Ishikawa (cell line): ENCODE measurements around the gene SLC10A4.

Source experiments
- CEBPB ChIP-seq: IDR thresholded peaks from 2 replicates; pipeline ENCODE4 v1.6.1; 2012
- CREB1 ChIP-seq: IDR thresholded peaks from 2 replicates; pipeline ENCODE4 v1.6.1; 2012; ENCODE audit warnings: low read depth
- EGR1 ChIP-seq: IDR thresholded peaks from 2 replicates; pipeline ENCODE4 v1.6.1; 2012
- EP300 ChIP-seq: IDR thresholded peaks from 2 replicates; pipeline ENCODE4 v1.6.1; 2012; ENCODE audit warnings: borderline replicate concordance
- FOXM1 ChIP-seq: IDR thresholded peaks from 2 replicates; pipeline ENCODE4 v1.6.1; 2012; ENCODE audit warnings: low read depth, borderline replicate concordance
- MAX ChIP-seq: IDR thresholded peaks from 2 replicates; pipeline ENCODE4 v1.6.1; 2012
- NFIC ChIP-seq: IDR thresholded peaks from 2 replicates; pipeline ENCODE4 v1.6.1; 2012
- RAD21 ChIP-seq: IDR thresholded peaks from 2 replicates; pipeline ENCODE4 v1.6.1; 2012; ENCODE audit warnings: low read depth
- REST ChIP-seq: IDR thresholded peaks from 2 replicates; pipeline ENCODE4 v1.6.1; 2012; ENCODE audit warnings: low read depth, mild to moderate bottlenecking
- TAF1 ChIP-seq: IDR thresholded peaks from 2 replicates; pipeline ENCODE4 v1.6.1; 2012; ENCODE audit warnings: low read depth, mild to moderate bottlenecking
- TCF12 ChIP-seq: IDR thresholded peaks from 2 replicates; pipeline ENCODE4 v1.6.1; 2012; ENCODE audit warnings: low read depth
- TEAD4 ChIP-seq: IDR thresholded peaks from 2 replicates; pipeline ENCODE4 v1.6.1; 2012
- USF1 ChIP-seq: IDR thresholded peaks from 2 replicates; pipeline ENCODE4 v1.6.1; 2012
- YY1 ChIP-seq: IDR thresholded peaks from 2 replicates; pipeline ENCODE4 v1.6.1; 2012; ENCODE audit warnings: low read depth
- ZBTB7A ChIP-seq: IDR thresholded peaks from 2 replicates; pipeline ENCODE4 v1.6.1; 2012; ENCODE audit warnings: low read depth

The SLC10A4 gene

GRCh38 chr4:48490680-48491513 is 7.8 kb downstream of the SLC10A4 start:
- no peak for TF ChIP-seq RAD21
- no peak for TF ChIP-seq ZBTB7A
- TF ChIP-seq EP300, result no peak
- no peak for TF ChIP-seq YY1
- TF ChIP-seq TEAD4, result no peak
- TF ChIP-seq TAF1, result no peak
- no peak for TF ChIP-seq CEBPB
- no peak for TF ChIP-seq EGR1
- TF ChIP-seq FOXM1, result no peak
- no peak for TF ChIP-seq CREB1
- TF ChIP-seq REST, result no peak
- no peak for TF ChIP-seq TCF12
- TF ChIP-seq NFIC, result no peak
- no peak for TF ChIP-seq USF1
- no peak for TF ChIP-seq MAX

- TF ChIP-seq MAX (no peak), REST (no peak), RAD21 (no peak), EP300 (no peak), TEAD4 (no peak), CREB1 (no peak), NFIC (no peak)
Observed at GRCh38 chr4:48491514-48492176, 8.5 kb downstream of the SLC10A4 start.

GRCh38 chr4:48493452-48494100 is 10.4 kb downstream of the SLC10A4 start:
- no peak for TF ChIP-seq TAF1
- TF ChIP-seq USF1, result no peak
- no peak for TF ChIP-seq ZBTB7A
- no peak for TF ChIP-seq FOXM1
- no peak for TF ChIP-seq NFIC
- no peak for TF ChIP-seq REST
- TF ChIP-seq EGR1, result no peak
- no peak for TF ChIP-seq EP300
- TF ChIP-seq RAD21, result no peak
- no peak for TF ChIP-seq YY1
- TF ChIP-seq TCF12, result no peak
- TF ChIP-seq TEAD4, result no peak
- TF ChIP-seq CREB1, result no peak
- TF ChIP-seq CEBPB, result no peak
- TF ChIP-seq MAX, result no peak

- TF ChIP-seq EGR1, result no peak
- no peak for TF ChIP-seq RAD21
- no peak for TF ChIP-seq ZBTB7A
- TF ChIP-seq MAX, result no peak
Observed at GRCh38 chr4:48495941-48496340, 12.8 kb downstream of the SLC10A4 start.
